Measurements from ENCODE around the gene IL5RA.

DNA sequence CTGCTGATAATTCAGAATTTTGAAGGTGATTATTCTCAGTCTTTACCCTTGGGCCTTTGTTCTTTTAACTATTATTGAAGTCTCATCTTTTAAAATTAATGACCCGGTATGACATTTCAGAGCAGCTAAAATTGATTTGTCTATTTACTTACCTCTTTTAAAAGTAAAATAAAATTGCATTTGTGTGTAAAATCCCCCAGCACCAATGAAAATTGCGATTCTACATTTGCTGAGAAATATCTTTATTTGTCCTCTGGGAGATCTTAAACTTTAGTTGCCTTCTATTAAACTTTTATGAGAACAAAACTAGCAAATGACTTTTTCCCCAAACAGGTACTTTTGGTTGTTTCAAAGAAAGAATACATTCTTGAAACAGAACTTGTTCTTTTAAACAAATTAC, 7.5 kb upstream of the IL5RA start:
- no peak for TF ChIP-seq EZH2phosphoT487 (IDR thresholded peaks at IDR 0.05; ENCODE audit: low read depth)
- no peak for TF ChIP-seq CTCF (IDR thresholded peaks at IDR 0.05; ENCODE audit: low read depth, low read length)

Data from OCI-LY3 (cell line).